Spinal cord (tissue), 10 donors: ENCODE measurements around the gene IL3RA. TPM values are rescaled to one million over a fixed set of nuclear protein-coding genes. Genes with fewer than 3 reads are reported as not detected.
"Not testable (repeated sequence)": the region's sequence is repeated elsewhere in the genome, so short reads cannot be mapped to it uniquely, and the experiment has no call there.

Source experiments
- DNase-seq, 6 donors: peaks; one replicate each; pipeline versions ENCODE4 v3.0.0 to v3.0.0-alpha.2; 2013 to 2015; ENCODE audit warnings: low spot score in 6 of 6, low read depth in 4 of 6
- H3K27ac ChIP-seq: one replicate; pipeline ENCODE4 v1.5.1; 2013; ENCODE audit warnings: low read depth, low read length, control low read depth
- H3K27me3 ChIP-seq: one replicate; pipeline ENCODE4 v1.6.1; 2013; ENCODE audit warnings: low read length; ENCODE audit not compliant: control insufficient read depth, insufficient read depth
- H3K36me3 ChIP-seq: one replicate; pipeline ENCODE4 v1.6.1; 2013; ENCODE audit warnings: low read length; ENCODE audit not compliant: control insufficient read depth, insufficient read depth
- H3K4me1 ChIP-seq: one replicate; pipeline ENCODE4 v1.6.1; 2013; ENCODE audit warnings: low read length; ENCODE audit not compliant: control insufficient read depth, insufficient read depth
- H3K4me3 ChIP-seq: one replicate; pipeline ENCODE4 v1.5.1; 2013; ENCODE audit warnings: low read depth, low read length, control low read depth
- H3K9me3 ChIP-seq: one replicate; pipeline ENCODE4 v1.6.1; 2013; ENCODE audit warnings: low read length; ENCODE audit not compliant: control insufficient read depth, insufficient read depth
- WGBS: methylation state at CpG from one replicate; pipeline ENCODE4 v1.1.5; 2013; ENCODE audit warnings: missing lambda C conversion rate; ENCODE audit not compliant: insufficient coverage; 5-methylcytosine and 5-hydroxymethylcytosine counted together
- polyA plus RNA-seq, 2 donors: library from polyadenylated mRNA; unstranded; fragments of 120-200 nt; gene quantifications; one replicate each; pipeline ENCODE4 v1.2.1, GENCODE V29; 2013; ENCODE audit not compliant: insufficient read length in 2 of 2
- total RNA-seq, 2 donors: library from RNA; depleted of rRNA in 1 of 2; stranded (reverse); fragments of 120-200 nt in 1 of 2; fragments of >200 nt in 1 of 2; gene quantifications; one replicate each; pipeline versions ENCODE4 v1.2.3 to v1.2.4, GENCODE V29; 2013 to 2014
- donor health status: healthy.

IL3RA gene
- total and polyA plus RNA-seq, 4 donors = 3.8 to 30.0 (median 12.5) TPM

- H3K27me3 ChIP-seq = no peaks in the 10 kb centered on the region
- no peaks in the 10 kb centered on the region for H3K4me1 ChIP-seq
- H3K36me3 ChIP-seq = peaks cover 2% of the 10 kb centered on the region
- H3K9me3 ChIP-seq = no peaks in the 10 kb centered on the region
- DNase-seq = no peak
- 93% methylated on average over 12 of the region's 15 CpGs for WGBS
- H3K27ac ChIP-seq = no peak overlapping the region
- H3K4me3 ChIP-seq = no peak overlapping the region
Observed at GRCh38 chrX:1306909-1307625, 29.5 kb upstream of the IL3RA start.

- 91% methylated on average over 10 of the region's 10 CpGs for WGBS
Observed at GRCh38 chrX:1307626-1308340, 28.8 kb upstream of the IL3RA start.

GRCh38 chrX:1308476-1308875 is 28.1 kb upstream of the IL3RA start:
- no peaks in the 10 kb centered on the region for H3K27me3 ChIP-seq
- H3K4me3 ChIP-seq = no peak overlapping the region
- no peak overlapping the region for H3K27ac ChIP-seq
- DNase-seq = no peak
- H3K9me3 ChIP-seq = no peaks in the 10 kb centered on the region
- H3K4me1 ChIP-seq = no peaks in the 10 kb centered on the region
- 92% methylated on average over 7 of the region's 8 CpGs for WGBS
- peaks cover 2% of the 10 kb centered on the region for H3K36me3 ChIP-seq

More at GRCh38 chrX:1307626-1308340, 28.8 kb upstream of the IL3RA start:
- no peak overlapping the region for H3K4me3 ChIP-seq
- H3K27me3 ChIP-seq = no peaks in the 10 kb centered on the region
- DNase-seq = no peak
- no peaks in the 10 kb centered on the region for H3K4me1 ChIP-seq
- H3K27ac ChIP-seq = no peak overlapping the region
- no peaks in the 10 kb centered on the region for H3K9me3 ChIP-seq
- H3K36me3 ChIP-seq = peaks cover 2% of the 10 kb centered on the region

- H3K9me3 ChIP-seq, H3K4me1 ChIP-seq, DNase-seq, H3K27me3 ChIP-seq, H3K4me3 ChIP-seq, H3K36me3 ChIP-seq, H3K27ac ChIP-seq: not testable (repeated sequence)
- 85% methylated on average over 11 of the region's 12 CpGs for WGBS
Observed at GRCh38 chrX:1308917-1309316, 27.7 kb upstream of the IL3RA start.

- H3K27ac ChIP-seq = no peak overlapping the region
- H3K4me3 ChIP-seq = no peak overlapping the region
- no peak for DNase-seq
- WGBS = no CpG with 5 or more reads among the region's 7 CpGs
- H3K4me1 ChIP-seq = no peaks in the 10 kb centered on the region
- H3K27me3 ChIP-seq = no peaks in the 10 kb centered on the region
- no peaks in the 10 kb centered on the region for H3K9me3 ChIP-seq
- H3K36me3 ChIP-seq = no peaks in the 10 kb centered on the region
Observed at GRCh38 chrX:1313788-1314187, 22.8 kb upstream of the IL3RA start.

GRCh38 chrX:1316527-1316926 is 20.1 kb upstream of the IL3RA start:
- H3K27ac ChIP-seq = no peak overlapping the region
- H3K9me3 ChIP-seq = no peaks in the 10 kb centered on the region
- no peaks in the 10 kb centered on the region for H3K27me3 ChIP-seq
- 86% methylated on average over 16 of the region's 18 CpGs for WGBS
- no peak for DNase-seq
- no peak overlapping the region for H3K4me3 ChIP-seq
- no peaks in the 10 kb centered on the region for H3K36me3 ChIP-seq
- no peaks in the 10 kb centered on the region for H3K4me1 ChIP-seq

GRCh38 chrX:1321674-1322073 is 14.9 kb upstream of the IL3RA start:
- Histone ChIP-seq H3K4me3 (no peak overlapping the region), H3K27ac (no peak overlapping the region), H3K36me3 (no peaks in the 10 kb centered on the region), H3K4me1 (no peaks in the 10 kb centered on the region), H3K9me3 (no peaks in the 10 kb centered on the region), H3K27me3 (no peaks in the 10 kb centered on the region)
- WGBS = 71% methylated on average over 10 of the region's 13 CpGs
- DNase-seq = no peak

GRCh38 chrX:1322393-1322792 is 14.2 kb upstream of the IL3RA start:
- Histone ChIP-seq H3K36me3 (no peaks in the 10 kb centered on the region), H3K27ac (no peak overlapping the region), H3K4me1 (no peaks in the 10 kb centered on the region), H3K27me3 (no peaks in the 10 kb centered on the region), H3K4me3 (no peak overlapping the region), H3K9me3 (no peaks in the 10 kb centered on the region)
- no peak for DNase-seq
- WGBS = 81% methylated on average over 7 of the region's 9 CpGs

- no peak overlapping the region for H3K27ac ChIP-seq
- no peaks in the 10 kb centered on the region for H3K4me1 ChIP-seq
- H3K27me3 ChIP-seq = no peaks in the 10 kb centered on the region
- no peaks in the 10 kb centered on the region for H3K36me3 ChIP-seq
- WGBS = 25% methylated on average over 8 of the region's 10 CpGs
- H3K9me3 ChIP-seq = no peaks in the 10 kb centered on the region
- no peak overlapping the region for H3K4me3 ChIP-seq
- DNase-seq = no peak
Observed at GRCh38 chrX:1323315-1323714, 13.3 kb upstream of the IL3RA start.
